Measurements from ENCODE around the gene SACM1L.
A peak's percentile ranks its signal among the peaks of the same experiment; 100 is the strongest.

Gene SACM1L

GRCh38 chr3:45688882-45689786 is at the start of gene SACM1L:
TSS of gene SACM1L (plus strand) at chr3:45689396. CDS start at chr3:45689466, 70 bp downstream.
- DNase-seq (ENCODE audit: low read depth), result peak; percentile 83

DNA sequence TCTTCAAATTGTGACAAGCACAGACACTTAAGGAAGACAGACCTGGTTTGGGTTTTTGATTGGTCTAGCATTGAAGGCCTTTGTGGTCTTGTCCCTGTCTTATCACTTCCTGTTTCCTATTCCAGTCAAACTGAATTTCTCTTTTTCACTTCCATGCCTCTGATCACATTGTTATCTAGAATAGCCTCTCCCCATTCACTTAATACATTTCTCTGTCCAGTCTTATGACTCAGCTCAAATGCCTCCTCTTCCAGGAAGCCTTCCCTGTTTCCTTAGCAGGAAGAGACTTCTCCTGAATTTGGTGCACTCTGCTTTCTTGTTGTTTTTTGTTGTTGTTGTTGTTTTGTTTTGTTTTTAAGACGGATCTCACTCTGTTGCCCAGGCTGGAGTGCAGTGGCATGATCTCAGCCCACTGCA is 49.1 kb upstream of the SACM1L start:
- no peak for DNase-seq (ENCODE audit: low read depth)

GRCh38 chr3:45640724-45641361 is 48.4 kb upstream of the SACM1L start:
- DNase-seq (ENCODE audit: low read depth), result no peak

DNA sequence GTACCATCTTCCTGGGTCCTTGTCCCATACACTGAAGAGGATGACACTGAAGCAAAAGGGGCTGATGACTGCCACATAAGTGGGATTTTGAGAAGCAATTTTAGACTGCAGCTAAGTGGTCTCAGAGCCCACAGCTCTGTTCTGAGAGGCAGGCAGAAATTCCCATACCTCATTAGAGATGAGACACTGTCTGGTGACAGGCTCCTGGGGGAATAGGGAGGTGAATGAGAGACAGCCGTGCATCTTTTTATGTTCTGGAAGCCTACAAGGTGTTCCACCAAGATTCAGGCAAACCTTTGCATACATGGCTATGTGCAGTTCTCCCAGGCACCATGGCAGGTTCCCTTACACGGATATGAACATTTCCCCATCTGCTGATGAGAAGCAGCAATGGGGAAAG is 47.4 kb upstream of the SACM1L start:
- no peak for DNase-seq (ENCODE audit: low read depth)

DNA sequence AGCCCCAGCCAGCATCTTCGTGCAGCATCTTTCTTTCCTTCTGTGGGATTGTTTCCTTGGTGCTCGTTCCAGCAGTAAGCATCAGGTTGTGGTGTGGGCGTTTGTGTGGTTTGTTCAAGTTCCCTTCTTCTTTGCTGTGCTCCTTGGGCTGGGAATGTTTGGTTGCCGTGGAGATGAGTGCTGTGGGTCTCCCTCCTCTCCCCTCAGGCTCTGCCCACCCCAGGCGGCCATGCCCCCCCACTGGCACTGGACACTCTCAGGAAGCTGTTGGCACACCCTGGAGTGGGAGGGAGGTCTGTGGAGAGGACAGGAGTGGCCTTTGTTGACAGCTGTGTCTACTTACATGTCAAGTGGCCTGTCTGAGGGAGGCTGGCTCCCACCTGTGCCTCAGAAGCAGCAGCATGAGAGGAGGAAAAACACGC is 46.5 kb upstream of the SACM1L start:
- DNase-seq (ENCODE audit: low read depth), result no peak

- no peak for DNase-seq (ENCODE audit: low read depth)
Observed at GRCh38 chr3:45644063-45644790, 45.0 kb upstream of the SACM1L start.

DNA sequence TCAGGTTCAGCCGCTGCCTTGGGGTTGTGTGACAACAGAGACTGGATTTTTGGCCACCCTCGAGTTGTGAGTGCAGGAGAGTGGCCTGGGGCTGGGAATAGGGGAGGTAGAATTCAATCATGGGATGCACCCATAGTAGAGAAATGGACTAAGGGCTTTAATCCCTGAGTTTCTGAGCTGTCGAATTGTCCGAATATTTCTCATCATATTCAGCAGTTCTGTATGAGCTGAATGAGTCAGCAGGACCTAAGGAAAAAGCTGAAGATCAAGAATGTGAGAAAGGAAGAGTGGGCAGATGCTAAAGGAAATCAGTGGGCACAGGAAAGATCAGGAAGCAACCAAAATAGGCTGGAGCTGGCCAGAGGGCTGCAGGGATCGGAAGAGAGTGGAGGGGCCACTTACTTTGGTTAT is 44.4 kb upstream of the SACM1L start:
- DNase-seq (ENCODE audit: low read depth), result no peak

DNA sequence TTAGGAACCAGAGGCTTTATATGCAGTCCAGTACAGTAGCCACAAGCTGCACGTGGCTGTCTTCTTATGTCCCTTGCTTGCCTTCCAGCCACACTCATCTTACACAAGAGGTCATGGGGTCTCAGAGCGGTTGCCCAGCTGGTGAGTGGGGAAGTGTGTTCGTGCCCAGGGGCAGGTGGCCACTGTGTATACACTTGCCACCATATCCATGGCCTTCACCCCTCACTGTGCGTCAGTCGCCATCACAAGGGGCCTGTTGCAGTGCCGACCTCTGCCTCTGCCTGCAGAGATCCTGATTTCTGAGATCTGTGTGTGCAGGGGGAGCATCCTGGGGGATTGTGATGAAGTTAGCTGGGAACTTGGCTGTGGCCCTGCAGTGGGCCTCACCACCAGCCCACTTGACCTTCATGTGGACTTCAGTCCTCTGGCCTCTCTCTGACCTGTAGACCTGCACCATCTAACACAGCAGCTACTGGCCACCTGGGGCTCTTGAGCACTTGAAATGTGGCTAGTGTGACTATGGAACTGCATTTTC is 43.1 kb upstream of the SACM1L start:
- DNase-seq (ENCODE audit: low read depth), result no peak

DNA sequence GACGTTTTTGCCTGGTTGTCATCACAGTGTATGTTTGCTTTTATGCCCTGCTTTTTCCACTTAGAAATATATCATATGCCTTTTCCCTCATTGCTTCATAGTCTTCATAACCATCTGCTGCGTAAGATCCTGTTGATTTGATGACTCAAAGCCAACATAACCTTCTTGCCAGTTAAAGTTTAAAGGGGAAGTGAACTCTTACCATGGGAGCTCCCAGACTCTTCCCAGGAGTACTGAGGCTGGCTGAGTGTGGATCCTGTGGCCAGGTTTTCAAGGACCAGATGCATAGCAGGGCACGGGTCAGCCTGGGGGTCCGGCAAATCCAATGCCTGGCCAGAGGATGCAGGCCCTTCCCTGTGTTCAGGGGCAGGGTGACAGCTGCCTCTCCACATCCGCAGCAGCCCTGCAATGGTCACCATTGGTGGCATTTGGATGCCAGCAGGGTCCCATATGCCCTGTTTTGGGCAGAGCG is 42.0 kb upstream of the SACM1L start:
- DNase-seq (ENCODE audit: low read depth), result no peak

DNA sequence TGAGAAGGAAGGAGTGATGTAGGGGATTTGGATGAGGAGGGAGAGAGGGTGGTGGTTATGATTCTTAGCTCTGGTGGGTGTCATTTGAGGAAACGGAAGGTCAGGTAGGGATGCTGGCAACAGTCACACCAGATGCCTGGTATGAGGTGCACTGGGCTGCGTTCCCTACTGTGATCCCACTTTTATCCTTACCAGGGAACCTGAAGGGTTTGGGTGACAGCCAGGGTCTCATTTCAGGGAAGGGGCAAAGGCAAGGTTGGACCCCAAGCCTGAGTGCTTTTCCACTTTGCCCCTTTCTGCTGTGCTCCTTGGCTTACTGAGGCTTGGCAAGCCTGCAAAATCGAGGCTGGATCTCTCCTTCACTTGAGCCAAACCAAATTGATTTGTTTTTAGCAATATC is 36.0 kb upstream of the SACM1L start:
- no peak for DNase-seq (ENCODE audit: low read depth)

DNA sequence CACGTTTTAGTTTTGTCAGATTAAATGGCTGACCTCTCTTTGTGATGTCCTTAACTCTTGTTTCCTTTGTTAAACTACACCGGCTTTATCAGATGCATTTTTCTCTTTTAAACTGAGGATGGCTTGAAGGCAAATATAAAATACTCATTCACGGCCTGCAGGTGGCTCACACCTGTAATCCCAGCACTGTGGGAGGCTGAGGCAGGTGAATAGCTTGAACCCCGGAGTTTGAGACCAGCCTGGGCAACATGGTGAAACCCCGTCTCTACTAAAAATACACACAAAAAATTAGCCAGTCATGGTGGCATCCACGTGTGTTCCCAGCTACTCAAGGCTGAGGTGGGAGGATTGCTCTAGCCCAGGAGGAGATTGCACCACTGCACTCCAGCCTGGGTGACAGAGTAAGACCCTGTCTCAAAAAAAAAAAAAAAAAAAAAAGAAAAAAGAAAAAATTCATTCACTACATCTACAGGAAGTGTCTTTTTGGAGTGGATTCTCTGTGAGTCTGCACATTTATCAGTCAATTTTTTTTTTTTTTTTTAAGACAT is 34.7 kb upstream of the SACM1L start:
- no peak for DNase-seq (ENCODE audit: low read depth)

DNA sequence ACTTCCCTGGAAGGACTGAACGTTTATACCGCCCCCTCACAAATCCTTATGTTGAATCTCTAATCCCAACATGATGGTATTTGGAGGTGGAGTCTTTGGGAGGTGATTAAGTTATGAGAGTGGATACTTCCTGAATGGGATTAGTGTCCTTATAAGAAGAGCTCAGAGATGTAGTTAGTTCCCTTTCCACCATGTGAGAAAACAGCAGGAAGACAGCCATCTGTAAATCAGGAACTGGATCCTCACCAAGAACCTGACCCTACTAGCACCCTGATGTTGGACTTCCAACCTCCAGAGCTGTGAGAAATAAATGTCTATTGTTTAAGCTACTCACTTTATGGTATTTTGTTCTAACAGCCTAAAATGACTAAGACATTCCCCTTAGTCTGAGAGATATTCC is 33.3 kb upstream of the SACM1L start:
- DNase-seq (ENCODE audit: low read depth), result no peak

GRCh38 chr3:45656575-45657363 is 32.4 kb upstream of the SACM1L start:
- peak; percentile 76 for DNase-seq (ENCODE audit: low read depth)

DNA sequence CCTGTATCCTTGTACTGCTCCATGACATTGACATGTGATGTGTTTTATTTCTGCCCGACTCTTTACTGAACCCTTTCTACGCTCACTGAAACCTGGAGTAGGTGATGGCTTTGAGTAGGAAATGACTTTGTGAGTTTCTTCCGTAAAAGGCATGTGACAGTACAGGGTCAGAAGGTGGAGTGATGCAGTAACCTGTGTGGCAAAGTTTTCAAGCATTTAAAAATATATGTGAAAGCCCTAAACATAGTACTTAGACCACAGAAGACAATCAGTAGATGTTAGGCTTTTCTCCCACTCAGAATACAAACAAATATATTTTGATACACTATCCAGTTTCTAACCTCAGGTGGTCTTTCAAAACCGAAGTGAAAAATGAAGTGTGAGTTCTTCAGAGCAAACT is 31.3 kb upstream of the SACM1L start:
- DNase-seq (ENCODE audit: low read depth), result no peak

DNA sequence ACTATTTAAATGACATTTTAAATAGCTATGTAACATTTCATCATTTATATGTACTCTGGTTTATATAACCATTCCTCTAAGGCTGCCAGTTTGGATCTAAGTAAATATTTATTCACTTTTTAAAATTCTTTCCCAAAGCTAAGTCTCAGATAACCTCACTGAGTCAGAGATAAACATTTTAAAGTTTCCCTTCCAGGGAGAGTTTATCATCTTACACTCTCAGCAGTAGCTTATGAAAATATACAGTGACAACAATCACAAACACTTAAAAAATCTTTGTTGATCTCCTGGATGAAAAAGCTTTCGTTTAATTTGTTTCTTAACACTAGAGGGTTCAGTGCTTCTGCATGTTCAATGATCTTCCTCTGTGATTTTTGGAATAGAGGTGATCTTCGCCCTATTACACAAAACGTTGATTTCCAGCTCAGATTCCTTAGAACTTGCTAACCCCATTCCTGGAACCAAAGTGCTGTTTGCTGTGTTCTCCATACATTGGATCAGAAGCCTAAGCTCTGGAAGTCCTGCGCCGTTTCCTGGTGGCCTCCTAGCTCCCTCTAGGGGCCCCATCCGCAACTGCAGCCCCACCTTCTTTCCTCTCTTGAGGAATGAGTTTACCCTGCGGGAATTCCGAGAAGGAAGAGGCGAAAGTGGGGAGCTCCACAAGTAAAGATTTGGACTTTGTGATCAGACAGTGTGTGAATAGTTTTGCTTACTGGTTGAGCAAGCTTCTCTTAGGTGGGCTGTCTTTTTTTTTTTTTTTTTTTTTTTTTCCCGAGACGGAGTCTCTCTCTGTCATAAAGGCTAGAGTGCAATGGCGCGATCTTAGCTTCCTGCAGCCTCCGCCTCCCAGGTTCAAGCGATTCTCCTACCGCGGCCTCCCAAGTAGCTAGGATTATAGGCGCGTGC is 29.3 kb upstream of the SACM1L start:
- DNase-seq (ENCODE audit: low read depth), result peak; percentile 30

DNA sequence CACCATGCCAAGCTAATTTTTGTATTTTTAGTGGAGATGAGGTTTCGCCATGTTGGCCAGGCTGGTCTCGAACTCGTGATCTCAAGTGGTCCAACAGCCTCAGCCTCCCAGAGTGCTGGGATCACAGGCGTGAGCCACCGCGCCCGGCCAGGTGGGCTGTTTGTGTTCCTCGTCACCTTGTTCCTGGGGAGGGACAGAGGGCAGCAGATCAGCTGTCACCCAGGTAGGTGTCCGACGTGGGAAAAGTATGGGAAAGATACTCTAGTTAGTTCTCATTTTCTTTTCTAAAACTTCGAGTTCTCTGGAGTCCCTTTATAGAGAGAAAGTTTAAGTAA is 28.7 kb upstream of the SACM1L start:
- DNase-seq (ENCODE audit: low read depth), result no peak

DNA sequence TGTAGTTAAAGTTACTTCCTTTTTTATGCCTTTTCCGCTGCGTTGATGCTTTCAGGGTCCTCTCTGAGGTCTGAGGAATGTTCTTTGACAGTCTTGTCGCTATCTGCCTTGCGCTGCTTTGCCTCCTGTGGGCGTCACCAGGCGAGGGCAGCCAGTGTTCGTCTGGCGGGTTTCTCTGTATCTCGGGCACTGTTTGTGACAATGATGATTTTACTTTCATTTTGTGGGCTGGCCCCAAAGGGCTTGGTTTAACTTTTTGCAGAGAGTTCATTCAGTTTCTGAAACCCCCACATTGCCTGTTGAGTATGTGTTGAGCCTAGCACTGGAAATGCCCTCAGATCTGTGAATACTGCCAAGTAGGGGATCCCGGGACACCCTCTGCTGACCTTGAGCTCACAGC is 24.6 kb upstream of the SACM1L start:
- DNase-seq (ENCODE audit: low read depth), result peak; percentile 51

DNA sequence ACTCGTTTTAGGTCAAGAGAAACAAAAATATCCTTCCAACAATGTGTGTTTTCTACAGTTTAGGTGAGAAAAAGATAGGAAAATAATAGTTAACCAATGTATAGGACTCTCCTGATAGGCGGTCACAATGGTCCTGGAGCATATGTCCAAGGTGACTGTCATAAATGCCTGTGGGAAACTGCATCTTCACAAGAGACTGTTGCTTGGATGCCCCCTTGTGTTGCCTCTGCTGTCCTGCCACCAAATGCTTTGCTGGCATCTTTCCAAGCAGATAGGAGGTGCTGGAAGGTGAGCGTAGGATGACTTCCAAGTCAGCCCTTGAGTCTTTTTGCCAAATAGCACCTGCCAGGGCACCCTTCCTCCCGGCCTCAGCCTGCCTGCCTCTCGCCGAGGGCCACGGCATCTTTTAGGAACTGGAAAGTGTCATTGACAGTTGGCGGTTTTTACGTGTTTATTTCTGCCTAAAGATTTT is 24.1 kb upstream of the SACM1L start:
- DNase-seq (ENCODE audit: low read depth), result no peak

DNA sequence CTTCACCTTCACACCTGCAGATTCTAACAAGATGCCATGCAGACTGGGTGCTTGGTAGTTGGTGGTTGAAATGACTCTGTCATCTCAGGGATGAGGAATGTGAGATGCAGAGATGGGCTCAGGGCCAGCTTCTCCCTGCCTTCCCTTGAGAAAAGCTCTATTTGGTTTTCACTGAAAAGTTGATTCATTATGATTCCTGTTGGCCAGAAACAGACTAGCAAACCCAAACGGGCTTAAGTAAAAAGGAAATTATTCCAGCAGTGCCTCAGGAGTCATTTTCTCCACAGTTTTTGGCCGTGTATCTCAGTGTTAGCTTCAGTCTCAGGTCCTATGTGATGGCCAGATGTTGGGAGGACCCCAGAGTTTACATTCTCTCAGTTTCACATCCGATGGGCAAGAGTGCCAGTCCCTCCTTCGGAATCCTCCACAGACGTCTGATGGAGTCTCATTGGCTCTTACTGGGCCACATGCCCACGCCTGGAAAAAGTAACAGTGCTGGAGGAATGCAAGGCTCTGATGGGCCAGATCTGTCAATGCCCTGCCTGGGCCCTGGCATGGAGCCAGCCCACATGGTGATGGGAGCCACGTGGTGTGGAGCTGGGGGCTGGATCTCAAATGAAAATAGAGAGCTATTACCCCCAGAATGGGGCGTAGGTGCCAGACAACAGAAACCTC is 22.3 kb upstream of the SACM1L start:
- DNase-seq (ENCODE audit: low read depth), result no peak

DNA sequence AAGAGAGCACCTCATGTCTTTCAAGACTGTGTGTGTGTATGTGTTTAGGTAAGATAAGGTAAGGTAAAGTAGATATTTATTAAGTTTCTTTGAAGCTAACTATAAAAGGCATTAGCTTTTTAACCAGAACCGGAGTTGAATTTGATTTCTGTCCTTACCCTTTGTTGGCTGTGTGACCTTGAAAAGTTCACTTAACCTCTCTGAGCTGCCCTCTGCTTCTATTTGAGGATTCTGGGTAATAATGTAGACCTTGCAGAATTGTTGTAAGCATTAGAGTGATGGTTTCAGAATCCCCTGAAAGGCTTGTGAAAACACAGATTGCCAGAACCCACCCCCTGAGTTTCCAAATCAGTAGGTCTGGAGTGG is 21.6 kb upstream of the SACM1L start:
- DNase-seq (ENCODE audit: low read depth), result no peak

All from stimulated activated CD8-positive, alpha-beta memory T cell treated with anti-CD3 and anti-CD28 coated beads, Interleukin-15, amount 100 ng/mL, for 1 hour (primary cell).